H1 (cell line): Measurements from ENCODE around the gene STX18.

Experiments
- ATF3 ChIP-seq: IDR thresholded peaks from 2 replicates; pipeline ENCODE4 v1.6.1; 2011; ENCODE audit warnings: low read depth, mild to moderate bottlenecking, low read length; ENCODE audit not compliant: insufficient read depth
- BRCA1 ChIP-seq: IDR thresholded peaks from 2 replicates; pipeline ENCODE4 v1.6.1; 2012; ENCODE audit warnings: low read depth, low read length, improper control_type of control experiment
- CTCF ChIP-seq, 3 experiments: IDR thresholded peaks; 1 replicate in 2 of 3; 2 replicates in 1 of 3; pipeline versions ENCODE4 v1.5.1 to v1.6.1; 2011; ENCODE audit warnings: low read length in 3 of 3, mild to moderate bottlenecking in 3 of 3, inconsistent platforms in 2 of 3, low read depth in 1 of 3, moderate library complexity in 1 of 3; ENCODE audit not compliant: insufficient read depth in 1 of 3; ENCODE audit errors: control extremely low read depth in 1 of 3
- EP300 ChIP-seq, 2 experiments: IDR thresholded peaks; 1 replicate in 1 of 2; 2 replicates in 1 of 2; pipeline ENCODE4 v1.6.1; 2011 to 2012; ENCODE audit warnings: low read depth in 2 of 2, low read length in 2 of 2, mild to moderate bottlenecking in 2 of 2, borderline replicate concordance in 1 of 2, inconsistent platforms in 1 of 2, moderate library complexity in 1 of 2
- EZH2 ChIP-seq: fragments of 200-600 bp; sonication (generic); IDR thresholded peaks from 2 replicates; pipeline ENCODE4 v1.7.1; 2012; ENCODE audit warnings: low read depth, mild to moderate bottlenecking, moderate library complexity, low read length, inconsistent platforms; ENCODE audit not compliant: severe bottlenecking
- MAX ChIP-seq: IDR thresholded peaks from 2 replicates; pipeline ENCODE4 v1.6.1; 2012; ENCODE audit warnings: inconsistent platforms
- POLR2A ChIP-seq, 2 experiments: IDR thresholded peaks; 1 replicate in 1 of 2; 2 replicates in 1 of 2; pipeline ENCODE4 v1.6.1; 2011; ENCODE audit warnings: low read depth in 2 of 2, low read length in 2 of 2, mild to moderate bottlenecking in 2 of 2; ENCODE audit errors: control extremely low read depth in 1 of 2
- RFX5 ChIP-seq: IDR thresholded peaks from 2 replicates; pipeline ENCODE4 v1.6.1; 2011; ENCODE audit warnings: low read depth, low read length, improper control_type of control experiment, borderline replicate concordance
- SIN3A ChIP-seq, 2 experiments: IDR thresholded peaks in 1 of 2; conservative IDR thresholded peaks in 1 of 2; 2 replicates each; pipeline ENCODE4 v1.6.1; 2011 to 2012; ENCODE audit warnings: low read length in 2 of 2, improper control_type of control experiment in 1 of 2, low read depth in 1 of 2, mild to moderate bottlenecking in 1 of 2
- SP2 ChIP-seq: IDR thresholded peaks from 2 replicates; pipeline ENCODE4 v1.6.1; 2012; ENCODE audit warnings: mild to moderate bottlenecking, low read length, inconsistent platforms
- TAF1 ChIP-seq: IDR thresholded peaks from 2 replicates; pipeline ENCODE4 v1.6.1; 2011; ENCODE audit warnings: mild to moderate bottlenecking, low read depth, low read length
- YY1 ChIP-seq: IDR thresholded peaks from 2 replicates; pipeline ENCODE4 v1.6.1; 2011; ENCODE audit warnings: low read depth, mild to moderate bottlenecking, low read length

- TF ChIP-seq CTCF (IDR thresholded peaks at IDR 0.05; ENCODE audit: control extremely low read depth in 1 of 3, insufficient read depth in 1 of 3, low read depth in 1 of 3, low read length in 3 of 3) = no peak
- TF ChIP-seq SIN3A (conservative IDR thresholded peaks at IDR 0.05 in 1 of 2, IDR thresholded peaks at IDR 0.05 in 1 of 2; ENCODE audit: low read depth in 1 of 2, low read length in 2 of 2) = no peak
- no peak for TF ChIP-seq ATF3
- TF ChIP-seq RFX5 = no peak
- no peak for TF ChIP-seq BRCA1
- no peak for TF ChIP-seq EP300 (IDR thresholded peaks at IDR 0.05; ENCODE audit: borderline replicate concordance in 1 of 2, low read depth in 2 of 2, low read length in 2 of 2)
- TF ChIP-seq EZH2 = no peak
- TF ChIP-seq YY1 = no peak
- no peak for TF ChIP-seq TAF1
- TF ChIP-seq MAX = no peak
- no peak for TF ChIP-seq SP2
- no peak for TF ChIP-seq POLR2A (IDR thresholded peaks at IDR 0.05; ENCODE audit: control extremely low read depth in 1 of 2, low read depth in 2 of 2, low read length in 2 of 2)
These were observed 54.9 kb downstream of the STX18 start for GRCh38 chr4:4486969-4487368.
